ENCODE data around the gene PEG3. TPM values are rescaled to one million over a fixed set of nuclear protein-coding genes. Genes with fewer than 3 reads are reported as not detected.
A peak's percentile ranks its signal among the peaks of the same experiment; 100 is the strongest.
"Not testable (repeated sequence)": the region's sequence is repeated elsewhere in the genome, so short reads cannot be mapped to it uniquely, and the experiment has no call there.

PEG3 gene
- total RNA-seq (2014; rRNA removed; shearing (Covaris generic)) = 0.36 and 0.59 TPM in 2 replicates

DNA sequence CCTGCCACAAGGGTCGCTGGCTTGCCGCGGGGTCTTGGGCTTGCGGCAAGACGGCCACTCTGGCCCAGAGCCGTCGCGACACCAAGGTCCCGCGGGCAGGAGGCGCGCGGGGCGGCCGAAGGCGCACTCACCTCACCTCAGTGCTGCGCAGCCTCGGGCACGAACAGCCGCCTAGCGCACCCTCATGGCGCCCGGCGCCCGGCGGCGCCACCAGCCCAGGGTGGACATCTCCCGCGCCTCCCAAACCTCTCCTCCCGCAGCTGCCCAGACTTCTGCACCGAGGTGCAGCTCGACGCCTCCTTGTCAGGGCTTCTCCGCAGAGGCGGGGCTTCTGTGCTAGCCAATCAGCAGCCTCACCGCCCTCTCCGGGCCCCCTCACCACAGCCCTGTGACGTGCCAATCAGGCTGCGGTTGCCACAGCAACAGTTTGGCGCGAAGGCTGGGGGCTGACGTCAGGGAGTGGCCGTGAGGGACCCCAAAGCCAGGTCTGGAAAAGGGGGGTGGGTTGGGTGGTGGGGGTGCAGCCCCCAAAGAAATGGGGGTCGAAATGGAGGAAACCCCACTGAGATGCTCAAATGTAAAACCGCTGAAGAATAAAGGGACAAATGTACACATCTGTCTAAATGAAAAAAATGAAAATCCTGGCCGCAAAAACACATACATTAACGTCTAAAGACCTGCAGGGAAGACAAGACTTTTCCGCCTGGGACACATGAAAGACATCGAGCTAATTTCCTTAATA, at the start of gene PEG3, which contains the start of gene ZIM2:
TSS of gene PEG3 (minus strand) at position 276 of the 742 bp plus-strand sequence. CDS start 16,071 bp downstream, outside the sequence.
TSS of gene ZIM2 (minus strand) at position 276 of the 742 bp plus-strand sequence. CDS start 16,449 bp downstream, outside the sequence.
- peak; percentile 16 for DNase-seq (ENCODE audit: low read depth)

GRCh38 chr19:56885173-56885985, 44.9 kb upstream of the PEG3 start:
- no peak for DNase-seq (ENCODE audit: low read depth)

GRCh38 chr19:56884441-56884840, 43.9 kb upstream of the PEG3 start:
- DNase-seq (ENCODE audit: low read depth) = no peak

DNA sequence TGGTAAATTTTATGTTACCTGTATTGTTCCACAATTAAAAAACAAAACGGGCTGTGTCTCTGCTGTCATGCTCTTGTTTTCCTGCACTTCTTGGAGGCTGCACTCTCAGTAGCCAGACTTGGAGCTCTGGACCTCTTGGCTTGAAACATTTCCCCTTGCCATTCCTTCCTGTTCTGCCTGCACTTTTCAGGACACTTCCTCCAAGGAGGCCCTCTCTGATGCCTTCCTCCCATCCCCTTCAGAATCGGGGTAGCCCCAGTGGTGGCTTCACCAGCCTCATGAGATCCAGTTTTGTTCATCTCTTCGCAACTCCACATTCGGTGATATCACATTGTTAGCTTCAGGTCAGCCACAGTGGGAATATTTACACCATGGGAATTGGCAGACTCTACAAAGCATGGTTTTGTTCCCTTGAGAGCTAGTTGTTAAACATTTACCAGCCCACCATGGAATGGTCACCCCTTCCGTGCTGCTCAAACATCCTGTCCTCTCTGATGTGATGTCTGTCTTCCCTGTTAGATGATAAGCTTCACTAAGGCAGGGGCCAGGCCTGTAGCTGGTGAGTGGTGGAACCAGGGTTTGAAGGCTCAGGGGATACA, 40.2 kb upstream of the PEG3 start:
- no peak for DNase-seq (ENCODE audit: low read depth)

DNA sequence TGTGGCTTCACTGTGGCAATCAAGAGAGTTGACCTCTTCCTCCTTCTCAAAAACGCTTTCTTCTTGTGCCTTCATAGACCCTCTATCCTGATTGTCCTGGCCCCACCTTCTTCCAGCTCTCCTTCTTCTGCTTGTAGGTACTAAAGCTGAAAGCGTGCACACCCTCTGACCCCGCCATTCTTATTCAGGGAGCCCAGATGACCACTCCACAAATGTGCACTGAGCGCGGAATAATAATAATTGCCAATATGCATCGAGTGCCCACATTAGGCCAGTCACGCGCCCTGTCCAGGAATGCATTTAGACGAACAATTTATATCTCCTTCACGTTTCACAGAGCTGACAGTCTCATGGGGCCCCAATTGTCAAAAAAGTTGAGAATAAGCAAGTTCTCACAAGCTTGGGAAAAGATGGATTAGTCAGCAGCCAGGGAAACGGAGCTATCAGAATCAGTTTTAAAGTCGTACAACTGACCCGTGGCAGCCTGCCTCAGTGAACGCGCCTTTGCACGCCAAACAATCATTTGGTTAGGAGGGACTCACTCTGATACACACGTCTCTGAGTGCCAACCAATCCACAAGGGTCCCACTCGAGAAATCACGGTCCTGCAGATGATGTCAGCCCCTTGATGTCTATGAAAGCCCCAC, 36.7 kb upstream of the PEG3 start:
- no peak for DNase-seq (ENCODE audit: low read depth)

- no peak for DNase-seq (ENCODE audit: low read depth)
These were observed 35.2 kb upstream of the PEG3 start for GRCh38 chr19:56875717-56876116.

- no peak for DNase-seq (ENCODE audit: low read depth)
These were observed 34.0 kb upstream of the PEG3 start for GRCh38 chr19:56874530-56874929.

GRCh38 chr19:56873493-56873892, 33.0 kb upstream of the PEG3 start:
- no peak for DNase-seq (ENCODE audit: low read depth)

DNA sequence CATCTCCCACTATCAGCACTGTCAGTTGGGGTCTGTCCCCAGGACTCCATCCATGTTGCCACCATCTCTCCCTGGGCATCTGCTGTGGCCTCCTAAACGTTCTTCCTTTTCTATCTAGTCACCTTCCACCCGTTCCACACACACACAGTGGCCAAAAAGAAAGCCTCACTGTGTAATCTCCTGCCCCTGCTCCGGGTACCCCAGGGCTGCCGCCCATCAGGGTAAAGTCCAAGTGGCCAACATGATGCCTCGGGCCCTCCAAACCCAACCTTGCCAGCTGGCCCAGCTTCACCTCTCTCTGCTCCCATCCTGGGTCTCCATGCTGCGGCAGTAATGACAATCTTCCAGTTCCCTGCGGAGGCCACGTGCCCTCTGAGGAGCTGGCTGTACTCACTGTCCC, 29.4 kb upstream of the PEG3 start:
- no peak for DNase-seq (ENCODE audit: low read depth)

- DNase-seq (ENCODE audit: low read depth) = no peak
These were observed 27.9 kb upstream of the PEG3 start for GRCh38 chr19:56868446-56868845.

- DNase-seq (ENCODE audit: low read depth) = no peak
These were observed 26.0 kb upstream of the PEG3 start for GRCh38 chr19:56866538-56866937.

- DNase-seq (ENCODE audit: low read depth) = no peak
These were observed 24.1 kb upstream of the PEG3 start for GRCh38 chr19:56864443-56865125.

DNA sequence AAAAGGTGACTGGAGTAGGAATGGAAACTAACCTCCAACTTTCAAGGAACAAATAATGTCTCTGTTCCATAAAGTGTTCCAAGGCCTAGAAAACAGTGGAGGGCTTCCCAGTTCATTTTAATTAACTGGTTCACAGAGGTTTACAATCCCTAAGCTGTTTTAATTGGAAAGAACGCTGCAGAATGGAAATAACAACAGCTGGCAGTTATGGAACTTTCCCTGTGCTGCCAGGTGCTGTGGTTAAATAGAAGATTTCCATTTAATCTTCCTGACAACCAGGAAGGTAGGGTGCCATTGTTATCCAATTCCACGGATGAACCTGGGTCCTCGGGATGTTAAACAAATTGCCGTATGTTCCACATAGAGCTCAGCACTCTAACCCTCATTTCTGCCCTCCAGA, 22.2 kb upstream of the PEG3 start:
- DNase-seq (ENCODE audit: low read depth) = no peak

DNA sequence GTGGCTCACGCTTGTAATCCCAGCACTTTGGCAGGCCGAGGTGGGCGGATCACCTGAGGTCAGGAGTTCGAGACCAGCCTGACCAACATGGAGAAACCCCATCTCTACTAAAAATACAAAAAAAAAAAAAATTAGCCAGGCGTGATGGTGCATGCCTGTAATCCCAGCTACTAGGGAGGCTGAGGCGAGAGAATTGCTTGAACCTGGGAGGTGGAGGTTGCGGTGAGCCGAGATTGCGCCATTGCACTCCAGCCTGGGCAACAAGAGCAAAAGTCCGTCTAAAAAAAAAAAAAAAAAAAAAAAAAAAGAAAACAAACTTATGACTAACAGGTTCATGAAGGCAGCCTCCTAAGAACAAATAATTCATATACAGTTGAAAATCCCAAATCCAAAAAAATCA, 19.9 kb upstream of the PEG3 start:
- DNase-seq (ENCODE audit: low read depth) = not testable (repeated sequence)

GRCh38 chr19:56858026-56858425, 17.5 kb upstream of the PEG3 start:
- no peak for DNase-seq (ENCODE audit: low read depth)

DNA sequence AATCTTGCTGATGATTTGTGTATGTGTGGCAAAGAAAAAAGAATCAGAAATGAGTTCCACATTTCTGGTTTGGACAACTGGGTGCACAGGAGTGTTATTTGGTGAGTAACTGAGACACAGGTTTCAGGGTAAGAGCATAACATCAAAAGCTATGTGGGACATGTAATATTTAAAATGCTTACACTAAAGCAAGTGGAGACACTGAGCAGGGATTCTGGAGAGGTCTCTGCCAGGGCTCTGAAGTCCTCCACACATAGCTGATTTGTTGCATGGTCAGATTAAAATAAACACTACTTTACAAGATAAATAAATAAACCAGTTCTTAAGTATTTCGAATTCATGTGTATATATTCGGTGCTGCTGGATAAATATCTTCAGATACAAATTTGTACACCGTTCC, 16.3 kb upstream of the PEG3 start:
- no peak for DNase-seq (ENCODE audit: low read depth)

GRCh38 chr19:56852361-56852760, 11.8 kb upstream of the PEG3 start:
- not testable (repeated sequence) for DNase-seq (ENCODE audit: low read depth)

- DNase-seq (ENCODE audit: low read depth) = peak; percentile 5
These were observed 7.6 kb upstream of the PEG3 start for GRCh38 chr19:56848166-56848565.

- no peak for DNase-seq (ENCODE audit: low read depth)
These were observed 1.9 kb upstream of the PEG3 start for GRCh38 chr19:56842412-56842811.

DNA sequence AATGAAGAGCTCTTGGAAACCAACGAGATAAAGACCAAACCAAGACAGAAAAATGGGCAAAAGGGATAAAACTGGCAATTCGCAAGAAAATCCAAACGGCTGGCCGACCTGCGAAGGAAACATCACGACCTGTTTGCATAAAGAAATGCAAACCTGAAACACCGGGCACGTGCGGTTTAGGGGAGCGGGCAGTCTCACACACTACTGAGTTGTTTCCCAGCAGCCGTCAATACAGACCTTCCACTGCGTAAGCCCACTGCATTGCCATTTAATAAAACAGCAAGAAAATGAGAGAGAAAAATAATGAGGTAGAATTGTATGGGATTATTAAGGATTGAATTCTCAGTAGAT, 642 bp upstream of the PEG3 start:
- no peak for DNase-seq (ENCODE audit: low read depth)

- DNase-seq (ENCODE audit: low read depth) = peak; percentile 82
These were observed 675 bp downstream of the PEG3 start for GRCh38 chr19:56839652-56840450.

Data from RPMI7951 (cell line).